Left kidney (tissue), 2 donors: ENCODE measurements around the gene SPHK1. TPM values are rescaled to one million over a fixed set of nuclear protein-coding genes. Genes with fewer than 3 reads are reported as not detected.

Experiments used
- DNase-seq: peaks from one replicate; pipeline ENCODE4 v3.0.0-alpha.2; 2013
- polyA plus RNA-seq: library from polyadenylated mRNA; unstranded; fragments of 120-200 nt; gene quantifications from one replicate; pipeline ENCODE4 v1.2.1, GENCODE V29; 2013; ENCODE audit not compliant: insufficient read length

SPHK1 gene
- polyA plus RNA-seq, 1 donor: 2.7 TPM

GRCh38 chr17:76407509-76407908 lies 23.1 kb downstream of the SPHK1 start:
- DNase-seq: no peak

DNA sequence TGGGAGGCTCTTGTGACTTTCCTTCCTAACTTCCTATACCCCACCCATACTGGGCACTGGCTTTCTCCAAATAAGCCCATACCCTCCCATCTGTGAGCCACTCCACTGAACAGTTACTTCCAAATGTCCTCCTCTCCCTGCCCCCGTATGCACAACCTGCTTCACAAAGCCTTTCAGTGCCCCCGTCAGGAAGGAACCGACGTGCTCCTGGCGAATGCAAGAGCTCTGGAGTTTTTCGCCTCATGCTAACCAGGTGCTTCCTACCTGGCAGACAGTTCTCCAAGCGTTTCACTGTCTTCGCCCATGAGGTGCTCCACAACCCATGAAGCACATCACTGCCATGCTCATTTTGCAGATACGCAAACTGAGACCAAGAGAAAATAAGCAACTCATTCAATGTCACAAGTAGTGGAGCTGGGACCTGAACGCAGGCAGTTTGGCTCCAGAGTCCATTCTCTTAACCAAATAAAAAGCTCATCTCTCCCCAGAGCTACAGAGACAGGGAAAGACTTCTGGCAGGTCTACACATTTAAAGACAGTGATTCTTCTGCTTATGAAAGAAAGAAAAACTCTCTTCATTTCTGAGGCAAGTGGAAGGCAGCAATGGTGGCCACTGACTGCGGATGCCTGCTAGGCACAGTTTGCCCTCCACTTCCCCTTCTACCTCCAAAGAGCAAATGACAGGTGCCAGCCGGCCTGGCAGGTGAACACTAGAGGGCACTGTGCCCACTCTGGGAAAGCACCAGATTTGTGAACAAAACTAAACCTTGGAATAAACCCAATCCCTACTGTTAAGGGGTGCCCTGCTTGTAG lies 23.8 kb downstream of the SPHK1 start:
- DNase-seq: no peak

DNA sequence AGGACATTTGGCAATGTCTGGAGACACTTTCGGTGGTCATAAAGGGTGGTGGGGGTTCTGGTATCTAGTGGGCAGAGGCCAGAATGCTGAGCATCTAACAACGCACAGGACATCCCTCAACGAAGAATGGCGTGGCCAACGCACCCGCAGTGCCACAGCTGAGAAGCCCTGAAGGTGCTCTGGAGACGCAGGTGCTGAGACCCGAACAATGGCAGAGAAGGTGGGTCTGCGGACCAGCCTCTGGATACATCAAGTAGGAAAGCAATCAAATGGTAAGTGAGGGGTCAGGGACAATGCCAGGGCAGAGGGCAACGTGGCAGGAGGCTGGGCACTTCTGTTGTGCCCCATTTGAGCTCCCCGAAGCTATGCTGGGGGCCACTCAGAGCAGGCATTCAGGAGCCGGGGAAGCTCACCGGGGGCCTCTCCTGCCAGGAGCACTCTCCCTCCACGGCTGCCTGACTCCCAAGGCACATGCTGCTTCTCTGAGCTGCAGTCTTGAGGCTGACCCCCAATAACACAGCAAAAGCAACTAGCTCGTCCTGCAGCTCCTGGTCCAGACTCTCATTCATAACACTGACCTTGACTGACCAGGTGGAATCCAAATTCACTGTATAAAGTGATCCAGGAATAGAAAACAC lies 26.0 kb downstream of the SPHK1 start:
- DNase-seq: no peak

DNA sequence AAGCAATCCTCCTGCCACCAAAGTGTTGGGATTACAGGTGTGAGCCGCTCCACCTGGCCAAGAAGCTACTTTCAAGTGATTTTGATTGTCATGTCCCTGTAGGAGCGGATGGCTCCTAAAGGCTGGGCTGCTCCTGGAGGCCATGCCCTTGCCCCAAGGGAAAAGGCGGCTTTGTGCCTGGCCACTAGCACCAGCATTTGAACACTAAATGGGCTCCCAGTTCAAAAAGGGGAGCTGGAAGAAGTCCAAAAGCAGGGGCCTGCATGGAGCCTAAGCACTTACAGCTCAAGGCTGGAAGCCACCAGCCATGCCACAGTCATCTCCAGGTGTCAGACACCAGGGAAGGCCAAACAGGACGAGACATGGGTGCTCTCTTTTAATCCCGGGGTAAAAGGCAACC lies 26.8 kb downstream of the SPHK1 start:
- DNase-seq: no peak

- DNase-seq: no peak
Measured at GRCh38 chr17:76414334-76415295, 30.2 kb downstream of the SPHK1 start.

GRCh38 chr17:76415786-76416185 lies 31.4 kb downstream of the SPHK1 start:
- DNase-seq: no peak

- DNase-seq: no peak
Measured at GRCh38 chr17:76416457-76416856, 32.0 kb downstream of the SPHK1 start.

DNA sequence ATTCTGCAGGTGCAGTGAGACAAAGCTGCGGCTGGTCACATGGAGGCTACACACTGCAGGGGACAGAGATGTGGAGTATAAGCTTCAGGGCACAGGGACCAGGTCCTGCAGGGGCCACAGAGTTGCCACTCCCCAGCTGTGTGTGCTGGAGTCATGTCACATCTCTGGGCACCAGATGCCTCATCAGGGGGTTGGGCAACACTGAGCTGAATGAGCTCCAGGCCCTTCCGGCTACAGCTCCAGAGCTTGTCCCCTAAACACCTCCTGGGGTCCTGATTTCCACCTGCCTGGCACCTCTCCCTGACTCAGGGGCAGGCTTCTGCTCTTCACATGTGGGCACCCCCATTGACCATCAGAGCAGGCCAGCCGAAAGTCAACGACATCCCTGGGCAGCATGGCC lies 32.5 kb downstream of the SPHK1 start:
- no peak for DNase-seq

DNA sequence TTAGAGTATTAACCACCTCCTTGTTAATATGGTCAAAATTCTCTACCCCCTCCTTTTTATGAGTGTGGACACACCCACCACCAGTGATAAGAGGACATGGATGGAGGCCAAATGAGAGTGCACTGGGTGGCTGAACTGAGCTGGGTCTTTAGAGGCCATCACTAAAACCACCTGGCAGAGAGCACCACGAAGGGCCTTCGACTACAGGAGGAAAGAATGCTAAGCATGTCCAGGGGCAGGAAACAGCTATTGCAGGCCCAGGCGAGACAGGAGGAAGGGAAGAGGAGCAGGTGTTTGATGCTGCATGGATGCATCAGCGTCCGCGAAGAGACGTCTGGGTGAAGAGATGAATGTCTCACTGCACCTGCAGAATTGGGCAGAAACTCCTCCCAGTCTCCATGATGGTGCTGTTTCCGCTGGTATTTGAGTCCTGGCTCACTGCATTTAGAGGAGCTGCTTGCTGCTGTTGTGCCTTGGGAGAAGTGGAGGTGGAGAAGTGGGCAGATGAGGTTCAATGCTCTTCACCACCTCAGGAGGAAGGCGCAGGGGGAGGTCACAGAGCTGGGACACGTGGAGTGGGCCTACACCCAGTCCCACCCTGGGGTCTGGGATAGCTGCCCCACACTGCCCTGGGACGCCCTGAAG lies 33.2 kb downstream of the SPHK1 start:
- DNase-seq: no peak

- no peak for DNase-seq
Measured at GRCh38 chr17:76419576-76420260, 35.3 kb downstream of the SPHK1 start.

DNA sequence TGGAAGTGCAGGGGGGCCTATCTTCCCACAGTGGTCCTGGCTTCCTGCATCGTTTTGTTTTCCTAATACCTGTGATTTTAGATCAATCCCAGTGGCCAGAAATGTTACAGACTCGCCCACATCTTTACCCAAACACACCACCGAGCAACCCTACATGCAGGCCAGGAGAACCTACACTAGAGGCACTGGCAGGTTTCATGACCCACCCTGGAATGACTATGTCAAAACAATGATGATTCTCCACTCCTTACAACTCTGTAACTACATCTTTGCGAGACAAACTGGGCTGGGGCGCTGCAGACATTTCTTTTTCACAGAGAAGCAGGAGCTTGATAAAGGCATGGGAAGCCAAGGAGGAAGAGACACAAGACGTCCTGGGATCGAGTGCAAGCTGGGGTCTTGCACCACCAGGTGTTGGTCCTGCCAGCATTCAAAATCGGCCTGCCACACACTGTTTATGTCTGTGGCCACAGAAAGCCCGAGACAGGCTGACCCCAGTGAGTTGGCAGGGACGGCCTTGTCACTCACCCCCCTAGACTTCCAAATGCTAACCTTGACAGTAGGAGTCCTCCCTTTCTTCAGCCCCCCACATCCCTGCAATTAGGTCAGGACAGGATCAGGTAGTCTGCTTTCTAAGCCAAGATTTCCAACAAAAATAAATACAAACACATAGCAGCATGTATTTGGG lies 36.1 kb downstream of the SPHK1 start:
- no peak for DNase-seq

DNA sequence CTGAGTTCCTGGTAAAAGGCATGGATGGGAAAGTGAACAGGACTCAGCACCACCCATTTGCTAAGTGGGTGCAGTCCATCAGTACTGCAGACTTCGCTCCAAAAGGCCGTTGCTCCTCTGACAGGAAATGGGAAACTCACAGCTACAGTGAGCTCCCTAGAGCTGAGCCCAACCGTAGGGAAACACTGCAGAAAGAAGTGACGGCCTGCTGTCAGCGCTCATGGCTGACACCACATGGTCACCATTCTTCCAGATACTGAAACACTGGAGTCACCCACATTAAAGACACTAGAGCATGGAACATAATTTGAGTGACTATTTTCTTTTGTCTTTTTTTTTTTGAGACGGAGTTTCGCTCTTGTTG lies 36.6 kb downstream of the SPHK1 start:
- DNase-seq: no peak

DNA sequence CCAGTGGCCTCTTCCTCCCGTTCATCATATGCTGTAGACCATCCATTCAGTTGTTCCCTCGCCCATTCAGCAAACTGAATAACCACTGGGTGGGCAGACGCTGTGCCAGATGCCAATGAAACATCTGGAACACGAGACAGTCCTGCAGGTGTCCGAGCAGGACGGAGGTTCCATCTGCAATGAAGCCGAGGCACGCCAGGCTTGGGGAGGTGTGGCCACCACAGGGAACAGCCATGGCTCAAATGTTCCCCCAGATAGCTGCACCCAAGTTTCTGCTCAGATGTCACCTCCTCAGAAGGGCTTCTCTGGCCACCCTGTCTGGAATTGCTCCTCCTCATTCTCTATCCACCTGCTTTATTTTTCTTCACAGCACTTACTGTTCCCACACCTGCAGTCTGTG lies 38.0 kb downstream of the SPHK1 start:
- no peak for DNase-seq

DNA sequence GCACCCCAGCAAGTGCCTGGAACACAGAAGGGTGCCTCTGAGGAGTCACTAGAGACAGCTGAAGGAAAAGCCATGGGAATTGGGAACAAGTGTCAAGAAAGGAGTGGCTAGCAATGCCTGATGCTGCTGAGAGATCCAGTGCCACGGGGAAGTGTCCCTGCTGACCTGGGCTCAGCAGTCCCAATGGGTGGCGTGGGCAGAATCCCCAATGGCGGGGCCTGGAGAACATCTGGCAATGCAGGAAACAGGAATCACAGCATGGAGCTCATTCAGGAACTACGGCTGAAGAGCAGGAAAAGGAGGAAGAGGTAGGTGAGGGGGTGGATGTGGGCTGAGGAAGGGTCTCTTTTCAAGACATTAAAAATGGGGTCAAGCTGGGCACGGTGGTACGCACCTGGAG lies 38.5 kb downstream of the SPHK1 start:
- DNase-seq: no peak

- DNase-seq: no peak
Measured at GRCh38 chr17:76426853-76427252, 42.4 kb downstream of the SPHK1 start.

DNA sequence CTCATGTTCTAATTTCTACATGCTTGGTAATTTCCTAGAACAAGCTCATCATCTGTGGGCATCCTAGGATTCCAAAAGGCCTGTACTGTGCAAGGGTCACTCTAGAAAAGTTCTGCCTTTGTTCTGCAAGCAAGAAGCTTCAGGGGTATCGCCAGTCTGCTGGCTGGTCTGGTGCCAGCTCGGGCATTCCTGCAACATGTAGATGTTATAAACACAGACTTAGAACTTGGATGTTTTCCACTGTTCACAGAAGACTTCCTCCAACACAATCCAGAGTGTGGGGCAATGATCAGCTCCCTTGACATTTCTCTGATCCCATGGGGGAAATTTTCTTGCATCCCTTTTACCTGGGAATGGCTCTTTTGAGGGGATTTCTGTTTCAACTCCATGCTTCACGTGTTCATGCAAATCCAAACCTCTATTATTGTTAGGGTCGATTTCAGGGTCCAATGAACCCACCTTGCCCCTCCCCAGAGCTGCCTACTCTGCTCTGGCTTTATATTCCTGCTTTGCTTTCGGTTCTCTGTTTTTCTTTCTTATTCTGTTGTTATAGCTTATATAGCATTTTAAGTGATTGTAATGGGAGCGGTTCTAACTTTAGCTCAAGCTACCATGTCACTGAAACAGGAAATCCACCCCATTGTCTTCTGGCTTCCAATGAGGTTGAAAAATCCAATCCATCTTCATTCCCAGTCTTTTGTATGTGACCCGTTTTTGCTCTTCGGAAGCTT lies 43.3 kb downstream of the SPHK1 start:
- no peak for DNase-seq

DNA sequence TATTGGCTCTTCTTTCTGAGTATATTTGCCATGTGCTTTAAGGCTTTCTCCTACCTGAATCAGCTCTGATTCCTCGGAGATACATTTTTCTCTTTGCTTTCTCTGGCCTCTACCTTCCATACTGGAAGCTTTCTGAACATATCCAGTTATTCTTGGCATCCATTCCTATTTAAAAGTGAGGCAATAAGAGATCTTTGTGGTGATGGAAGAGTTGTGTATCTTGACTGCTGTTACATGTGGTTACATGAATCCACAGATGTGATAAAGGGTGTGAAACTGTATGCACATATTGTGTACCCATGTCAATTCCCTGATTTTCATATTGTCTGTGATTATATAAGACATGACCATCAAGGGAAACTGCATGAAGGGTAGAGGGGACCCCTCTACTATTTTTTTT lies 44.1 kb downstream of the SPHK1 start:
- no peak for DNase-seq

- no peak for DNase-seq
Measured at GRCh38 chr17:76431509-76431908, 47.1 kb downstream of the SPHK1 start.

- DNase-seq: no peak
Measured at GRCh38 chr17:76432004-76432403, 47.6 kb downstream of the SPHK1 start.

DNA sequence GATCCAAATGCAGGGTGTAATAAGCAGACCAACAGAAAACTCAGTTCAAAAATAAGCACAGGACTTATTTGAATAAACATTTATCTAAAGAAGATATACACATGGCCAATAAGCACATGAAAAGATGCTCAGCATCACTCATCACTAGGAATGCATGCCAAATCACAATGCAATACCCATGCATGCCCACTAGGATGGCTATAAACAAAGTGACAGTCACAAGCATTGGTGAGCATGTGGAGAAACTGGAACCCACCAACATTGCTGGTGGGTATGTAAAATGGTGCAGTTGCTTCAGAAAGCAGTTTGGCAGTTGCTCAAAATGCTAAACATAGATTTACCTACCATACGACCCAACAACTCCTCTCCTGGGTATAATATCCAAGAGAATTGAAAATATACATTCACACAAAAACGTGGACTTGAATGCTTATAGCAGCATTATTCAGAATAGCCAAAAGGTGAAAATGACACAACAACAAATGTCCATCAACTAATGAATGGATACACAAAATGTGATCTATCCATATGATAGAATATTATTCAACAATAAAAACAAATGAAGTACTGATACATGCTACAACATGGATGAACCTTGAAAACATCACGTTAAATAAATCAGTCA lies 48.4 kb downstream of the SPHK1 start:
- DNase-seq: no peak
